ENCODE measurements around the gene MVB12B. TPM values are rescaled to one million over a fixed set of nuclear protein-coding genes. Genes with fewer than 3 reads are reported as not detected.
A peak's percentile ranks its signal among the peaks of the same experiment; 100 is the strongest.

Gene MVB12B
- total RNA-seq, 1 experiment from 2014 or later = 5.8 TPM

DNA sequence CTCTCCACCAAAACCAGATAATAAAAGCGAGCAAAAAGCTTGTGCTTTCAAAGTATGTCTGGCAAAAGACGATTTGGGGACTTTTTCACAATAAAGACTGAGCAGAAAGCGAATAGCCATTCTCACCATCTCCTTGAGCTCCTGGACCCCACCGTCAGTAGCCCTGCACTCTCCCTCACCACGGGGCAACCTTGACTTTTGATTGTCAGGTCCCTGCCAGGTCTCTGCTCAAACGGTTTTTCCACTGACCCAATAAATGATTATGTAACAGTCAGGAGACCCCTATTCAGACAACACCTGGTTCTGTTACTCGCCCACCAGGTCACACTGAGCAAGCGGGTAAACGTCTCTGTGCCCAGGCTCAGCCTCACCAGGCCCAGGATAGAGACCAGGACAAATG is 131.3 kb downstream of the MVB12B start:
- H2BK12ac ChIP-seq (ENCODE audit: insufficient read length, low read depth, low read length) = no peak overlapping the region
- H2BK120ac ChIP-seq (ENCODE audit: low read depth, low read length, poor library complexity, severe bottlenecking) = no peak overlapping the region
- WGBS (ENCODE audit: extremely low coverage, insufficient read length, low lambda C conversion rate) = no CpG with 5 or more reads among the region's 9 CpGs
- no peaks in the 10 kb centered on the region for H3K79me2 ChIP-seq (ENCODE audit: insufficient read depth, low read length)
- no peaks in the 10 kb centered on the region for H3K27me3 Mint-ChIP-seq (ENCODE audit: low read depth)
- no peaks in the 10 kb centered on the region for H3K27me3 ChIP-seq (ENCODE audit: insufficient read depth, low read length)
- no peaks in the 10 kb centered on the region for H3K79me1 ChIP-seq (ENCODE audit: insufficient read depth, low read depth, low read length, poor library complexity, severe bottlenecking)
- no peaks in the 10 kb centered on the region; the same call in 1 of the 2 replicates for H3K4me1 ChIP-seq (ENCODE audit: insufficient read depth, low read length)
- no peak overlapping the region for H2AFZ ChIP-seq (ENCODE audit: low read length)
- no peak overlapping the region for H3K4ac ChIP-seq (ENCODE audit: low read depth, low read length)
- H4K5ac ChIP-seq (ENCODE audit: insufficient read length, low read depth, low read length) = no peak overlapping the region
- H4K91ac ChIP-seq (ENCODE audit: insufficient read length, low read depth, low read length) = no peak overlapping the region
- H4K20me1 ChIP-seq (ENCODE audit: control insufficient read depth, insufficient read depth, insufficient read length) = no peaks in the 10 kb centered on the region
- H3K9me3 ChIP-seq (ENCODE audit: control insufficient read depth, low read depth, low read length) = no peaks in the 10 kb centered on the region
- no peak overlapping the region for H2BK5ac ChIP-seq (ENCODE audit: insufficient read length, low read length)
- H3K56ac ChIP-seq (ENCODE audit: insufficient read length, low read depth, low read length) = no peak overlapping the region
- no peak overlapping the region for H4K8ac ChIP-seq (replicated peaks; ENCODE audit: insufficient read length, low read depth, low read length)
- H3K27ac Mint-ChIP-seq = no peak overlapping the region
- no peak overlapping the region for H3K14ac ChIP-seq (ENCODE audit: insufficient read depth, low read length)
- no peak overlapping the region for H3K4me3 Mint-ChIP-seq
- no peak overlapping the region for H2BK20ac ChIP-seq (ENCODE audit: low read depth, low read length, poor library complexity, severe bottlenecking)
- H3K27ac ChIP-seq (ENCODE audit: insufficient read length, low read depth, low read length) = no peak overlapping the region
- TF ChIP-seq, protein P1, sequence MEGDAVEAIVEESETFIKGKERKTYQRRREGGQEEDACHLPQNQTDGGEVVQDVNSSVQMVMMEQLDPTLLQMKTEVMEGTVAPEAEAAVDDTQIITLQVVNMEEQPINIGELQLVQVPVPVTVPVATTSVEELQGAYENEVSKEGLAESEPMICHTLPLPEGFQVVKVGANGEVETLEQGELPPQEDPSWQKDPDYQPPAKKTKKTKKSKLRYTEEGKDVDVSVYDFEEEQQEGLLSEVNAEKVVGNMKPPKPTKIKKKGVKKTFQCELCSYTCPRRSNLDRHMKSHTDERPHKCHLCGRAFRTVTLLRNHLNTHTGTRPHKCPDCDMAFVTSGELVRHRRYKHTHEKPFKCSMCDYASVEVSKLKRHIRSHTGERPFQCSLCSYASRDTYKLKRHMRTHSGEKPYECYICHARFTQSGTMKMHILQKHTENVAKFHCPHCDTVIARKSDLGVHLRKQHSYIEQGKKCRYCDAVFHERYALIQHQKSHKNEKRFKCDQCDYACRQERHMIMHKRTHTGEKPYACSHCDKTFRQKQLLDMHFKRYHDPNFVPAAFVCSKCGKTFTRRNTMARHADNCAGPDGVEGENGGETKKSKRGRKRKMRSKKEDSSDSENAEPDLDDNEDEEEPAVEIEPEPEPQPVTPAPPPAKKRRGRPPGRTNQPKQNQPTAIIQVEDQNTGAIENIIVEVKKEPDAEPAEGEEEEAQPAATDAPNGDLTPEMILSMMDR (conservative IDR thresholded peaks at IDR 0.05) = no peak
- no peaks in the 10 kb centered on the region for H3K23me2 ChIP-seq (ENCODE audit: insufficient read length, low read depth, low read length, poor library complexity, severe bottlenecking)
- no peak overlapping the region for H3K23ac ChIP-seq (ENCODE audit: insufficient read length, low read depth, low read length)
- no peak overlapping the region for H2AK5ac ChIP-seq (ENCODE audit: insufficient read length, low read length)
- H3K9me3 Mint-ChIP-seq = no peaks in the 10 kb centered on the region
- no peak overlapping the region for H3K18ac ChIP-seq (ENCODE audit: insufficient read length, low read depth, low read length)
- H3T11ph ChIP-seq (ENCODE audit: low read length) = no peak overlapping the region
- H3K9ac ChIP-seq (ENCODE audit: extremely low read depth, insufficient read length, low read length) = no peak overlapping the region
- DNase-seq = peak; percentile 6
- peaks cover 15 to 24% of the 10 kb centered on the region in 2 experiments for H3K4me1 Mint-ChIP-seq
- H3K36me3 Mint-ChIP-seq (ENCODE audit: insufficient read depth in 1 of 3, low read depth in 3 of 3) = no peaks in the 10 kb centered on the region
- H3K4me2 ChIP-seq (ENCODE audit: insufficient read depth, insufficient read length, low read length) = no peak overlapping the region
- H2BK15ac ChIP-seq (ENCODE audit: low read depth, low read length) = no peak overlapping the region
